Inflammatory macrophage treated with lipopolysaccharide for 4 hours (primary cell): ENCODE data around the gene CEP85L.

Experiments
- DNase-seq: peaks from one replicate; pipeline ENCODE4 v3.0.0-alpha.2; 2020

The CEP85L gene

GRCh38 chr6:118530942-118531341, 120.4 kb downstream of the CEP85L start:
- no peak for DNase-seq

GRCh38 chr6:118529756-118530155, 121.6 kb downstream of the CEP85L start:
- no peak for DNase-seq

DNA sequence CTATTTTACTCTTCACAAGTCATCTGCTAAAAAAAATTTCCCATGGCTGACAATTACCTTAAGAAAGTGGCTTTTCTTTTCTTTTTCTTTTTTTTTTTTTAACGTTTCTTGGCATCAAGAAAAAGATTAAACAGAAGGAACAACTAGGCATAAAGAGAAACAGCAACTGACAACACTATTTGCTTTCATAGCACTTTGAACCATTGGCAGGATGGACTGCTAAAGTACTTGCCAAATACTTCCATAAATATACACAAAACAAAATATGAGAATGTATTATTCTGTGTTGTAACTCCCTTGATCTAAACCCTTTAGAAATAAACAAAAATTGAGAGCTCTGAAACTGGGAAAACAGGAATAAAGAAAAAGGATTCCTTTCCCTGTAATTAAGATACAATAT, 123.3 kb downstream of the CEP85L start:
- DNase-seq, result no peak

DNA sequence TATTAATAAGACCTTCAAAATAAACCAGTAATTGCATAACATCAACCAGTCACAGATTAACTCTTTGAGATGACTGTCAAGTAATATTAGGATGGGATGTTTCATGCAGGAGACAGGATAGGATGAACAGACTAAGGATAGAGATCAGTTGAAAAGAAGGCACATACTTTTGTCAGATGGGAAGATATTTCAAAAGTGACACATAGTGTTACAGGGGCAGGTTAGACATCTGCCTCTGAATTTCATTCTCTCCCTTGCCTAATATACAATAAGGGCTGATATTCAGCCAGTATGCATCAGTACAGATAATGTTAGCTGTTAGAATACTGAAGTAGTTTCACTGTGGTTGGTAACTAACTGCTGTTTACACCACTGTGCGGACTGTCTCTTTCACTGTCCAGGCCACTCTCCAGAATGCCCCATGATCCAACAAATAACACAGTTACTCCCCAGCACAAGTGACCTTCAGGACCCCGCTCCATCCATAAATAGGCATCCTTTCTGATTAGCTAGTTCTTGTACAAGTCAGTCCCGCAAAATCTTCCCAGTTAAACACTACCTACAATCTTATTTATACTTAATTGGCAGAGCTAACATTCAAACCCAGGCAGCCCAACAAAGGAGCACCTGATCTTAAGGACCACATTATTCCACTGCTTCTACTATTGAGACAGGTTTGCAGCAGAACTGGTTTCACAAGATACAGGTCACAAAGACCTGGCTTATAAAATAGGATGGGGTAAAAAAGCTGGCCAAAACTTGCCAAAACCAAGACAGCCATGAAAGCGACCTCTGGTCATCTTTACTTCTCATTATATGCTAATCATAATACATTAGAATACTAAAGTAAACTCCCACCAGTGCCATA, 125.2 kb downstream of the CEP85L start:
- no peak for DNase-seq

- no peak for DNase-seq
Observed at GRCh38 chr6:118524686-118525085, 126.7 kb downstream of the CEP85L start.

- DNase-seq, result no peak
Observed at GRCh38 chr6:118523216-118523615, 128.2 kb downstream of the CEP85L start.

GRCh38 chr6:118522422-118522821, 129.0 kb downstream of the CEP85L start:
- DNase-seq, result no peak

- DNase-seq, result no peak
Observed at GRCh38 chr6:118514689-118515088, 136.7 kb downstream of the CEP85L start.

DNA sequence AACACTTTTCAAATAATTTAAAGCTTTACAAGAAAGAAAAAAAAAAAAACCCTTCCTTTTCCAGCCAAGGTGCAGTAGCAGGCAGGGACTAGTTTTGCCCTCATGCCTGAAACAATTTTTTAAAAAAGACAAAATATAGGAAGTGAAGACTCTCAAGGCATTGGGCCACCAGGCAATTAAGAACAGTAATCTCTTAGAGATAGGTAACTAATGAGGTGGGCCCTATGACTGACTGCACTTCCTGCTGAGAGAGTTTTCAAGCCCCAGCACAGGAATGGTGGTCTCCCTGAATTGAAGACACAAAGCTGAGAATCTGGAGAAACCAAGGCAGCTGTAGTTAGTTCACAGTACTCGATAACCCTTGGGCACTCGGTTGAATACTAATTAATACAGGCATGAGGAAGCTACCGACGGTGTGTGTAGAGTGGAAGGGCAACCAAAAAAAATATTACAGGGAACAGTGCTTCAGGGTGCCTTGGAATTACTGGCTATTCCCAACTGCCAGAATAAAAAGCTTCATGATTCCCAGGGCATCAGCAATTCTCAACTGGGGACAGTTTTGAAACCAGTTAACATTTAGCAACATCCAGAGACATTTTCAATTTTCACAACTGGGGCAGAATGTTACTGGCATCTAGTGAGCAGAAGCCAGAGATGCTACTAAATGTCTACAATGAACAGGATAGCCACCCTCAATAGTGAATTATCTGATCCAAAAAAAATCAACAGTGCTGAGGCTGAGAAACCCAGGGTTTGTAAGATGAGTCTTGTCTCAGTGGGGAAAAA, 139.3 kb downstream of the CEP85L start:
- DNase-seq, result no peak

DNA sequence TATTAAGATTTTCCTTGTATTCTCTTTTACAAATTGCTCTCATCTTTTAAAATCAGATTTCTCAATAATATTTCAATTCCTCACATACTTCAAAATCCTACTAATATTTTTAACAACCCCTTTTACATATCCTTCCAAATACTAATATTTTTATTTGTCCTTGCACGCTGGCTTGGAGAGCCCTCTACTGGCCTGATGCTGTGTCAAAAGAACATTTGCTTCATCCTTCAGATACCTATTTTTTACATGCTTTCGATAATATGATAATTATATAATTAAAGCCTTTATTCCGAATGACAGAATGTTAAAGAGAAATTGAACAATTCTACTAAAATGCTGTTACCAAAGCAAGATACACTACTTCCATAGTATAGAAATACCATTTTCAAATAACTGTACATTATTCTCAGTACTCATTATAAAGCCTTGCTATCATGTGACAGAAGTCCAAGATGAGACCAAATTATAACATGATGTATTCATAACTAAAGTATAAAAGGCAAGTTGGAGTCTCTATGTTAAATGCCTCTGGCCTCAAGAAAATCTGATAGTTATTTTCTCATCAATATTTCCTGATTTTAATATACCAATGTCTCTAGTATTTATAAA, 142.3 kb downstream of the CEP85L start:
- no peak for DNase-seq

GRCh38 chr6:118507636-118508035, 143.8 kb downstream of the CEP85L start:
- DNase-seq, result no peak

- DNase-seq, result no peak
Observed at GRCh38 chr6:118506071-118506638, 145.2 kb downstream of the CEP85L start.

DNA sequence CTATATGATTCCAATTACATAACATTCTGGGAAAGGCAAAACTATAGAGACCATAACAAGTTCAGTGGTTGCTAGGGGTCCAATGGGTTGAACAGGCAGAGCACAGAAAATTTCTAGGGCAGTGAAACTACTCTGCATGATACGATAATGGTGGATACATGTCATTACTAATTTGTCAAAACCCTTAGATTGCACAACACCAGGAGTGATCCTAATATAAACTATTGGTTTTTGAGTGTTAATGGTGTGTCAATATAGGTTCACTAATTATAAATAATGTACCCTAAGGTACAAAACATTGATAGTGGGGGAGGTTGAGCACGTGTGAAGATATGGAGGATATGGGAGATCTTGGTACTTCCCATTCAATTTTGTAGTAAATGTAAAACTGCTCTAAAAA, 145.7 kb downstream of the CEP85L start:
- no peak for DNase-seq

DNA sequence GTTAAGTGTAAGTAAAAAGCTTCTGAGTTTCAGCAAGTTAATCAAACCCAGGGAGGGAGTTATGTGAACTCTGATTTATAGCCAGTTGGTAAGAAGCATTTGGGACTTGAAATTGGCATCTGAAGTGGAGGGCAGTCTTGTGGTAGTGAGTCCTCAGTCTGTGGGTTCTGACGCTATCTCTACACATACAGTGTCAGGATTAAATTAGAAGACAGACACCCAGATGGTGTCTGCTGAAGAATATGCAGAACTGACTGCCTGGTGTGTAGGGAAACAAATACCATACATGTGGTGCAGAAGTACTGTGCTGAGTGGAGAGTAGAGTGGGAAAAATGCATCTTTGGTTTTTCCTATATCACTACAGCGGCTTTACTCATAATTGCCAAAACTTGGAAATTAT, 146.8 kb downstream of the CEP85L start:
- no peak for DNase-seq

DNA sequence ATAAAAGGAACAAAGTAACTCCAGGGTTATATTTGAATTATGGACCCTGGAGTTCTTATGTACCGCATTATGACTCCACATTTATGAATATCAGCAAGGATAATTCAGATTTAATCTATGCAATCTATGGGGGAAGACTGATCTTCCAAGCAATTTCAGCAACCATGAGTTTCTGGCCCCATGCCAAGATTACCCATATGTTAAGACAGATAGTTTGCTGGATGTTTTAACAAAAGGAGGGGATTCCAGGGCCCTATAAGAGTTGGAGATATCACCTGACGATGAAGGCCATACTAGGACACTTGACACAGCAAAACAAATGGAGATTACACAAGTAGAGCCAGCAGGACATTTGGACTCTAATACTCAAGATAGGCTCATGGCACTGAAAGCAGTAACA, 149.2 kb downstream of the CEP85L start:
- DNase-seq, result no peak

DNA sequence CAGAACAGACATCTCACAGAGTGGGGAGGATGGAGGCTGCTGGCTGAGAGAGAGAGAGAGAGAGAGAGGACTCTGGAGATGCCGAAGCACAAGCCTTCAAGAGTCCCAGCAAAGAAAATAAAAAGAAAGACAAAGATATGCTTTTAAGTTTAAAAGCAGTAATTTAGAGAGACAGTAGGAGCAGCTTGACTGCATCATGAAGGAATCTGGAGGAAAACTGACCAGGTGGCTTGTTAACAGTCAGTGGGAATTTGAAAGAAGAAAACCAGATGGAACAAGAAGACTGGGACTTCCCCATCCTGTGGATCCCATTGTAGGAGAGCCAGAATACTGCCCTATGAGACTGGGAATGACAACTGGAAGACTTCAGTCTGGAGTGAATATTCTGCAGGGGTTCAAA, 149.6 kb downstream of the CEP85L start:
- DNase-seq, result no peak

DNA sequence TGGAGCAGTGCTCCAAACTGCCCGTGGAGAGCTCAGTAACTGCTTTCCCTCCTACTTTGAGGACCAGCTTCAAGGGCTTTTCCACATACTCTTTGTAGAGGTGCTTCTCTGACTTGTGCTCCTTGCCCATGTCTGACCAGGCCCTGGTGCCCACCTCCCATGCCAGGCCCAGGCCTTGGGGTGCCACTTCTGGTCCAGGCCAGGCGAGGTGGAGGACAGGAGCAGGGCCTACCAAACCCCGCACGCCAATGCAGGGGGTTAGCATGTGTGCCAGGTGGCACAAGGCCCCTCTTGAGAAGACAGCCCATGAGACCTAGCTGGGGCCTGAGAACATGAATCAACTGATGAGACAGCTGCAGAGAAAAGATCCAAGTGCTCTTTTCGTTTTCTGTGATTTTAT, 150.3 kb downstream of the CEP85L start:
- DNase-seq, result no peak

GRCh38 chr6:118500130-118501015, 151.0 kb downstream of the CEP85L start:
- DNase-seq, result no peak

DNA sequence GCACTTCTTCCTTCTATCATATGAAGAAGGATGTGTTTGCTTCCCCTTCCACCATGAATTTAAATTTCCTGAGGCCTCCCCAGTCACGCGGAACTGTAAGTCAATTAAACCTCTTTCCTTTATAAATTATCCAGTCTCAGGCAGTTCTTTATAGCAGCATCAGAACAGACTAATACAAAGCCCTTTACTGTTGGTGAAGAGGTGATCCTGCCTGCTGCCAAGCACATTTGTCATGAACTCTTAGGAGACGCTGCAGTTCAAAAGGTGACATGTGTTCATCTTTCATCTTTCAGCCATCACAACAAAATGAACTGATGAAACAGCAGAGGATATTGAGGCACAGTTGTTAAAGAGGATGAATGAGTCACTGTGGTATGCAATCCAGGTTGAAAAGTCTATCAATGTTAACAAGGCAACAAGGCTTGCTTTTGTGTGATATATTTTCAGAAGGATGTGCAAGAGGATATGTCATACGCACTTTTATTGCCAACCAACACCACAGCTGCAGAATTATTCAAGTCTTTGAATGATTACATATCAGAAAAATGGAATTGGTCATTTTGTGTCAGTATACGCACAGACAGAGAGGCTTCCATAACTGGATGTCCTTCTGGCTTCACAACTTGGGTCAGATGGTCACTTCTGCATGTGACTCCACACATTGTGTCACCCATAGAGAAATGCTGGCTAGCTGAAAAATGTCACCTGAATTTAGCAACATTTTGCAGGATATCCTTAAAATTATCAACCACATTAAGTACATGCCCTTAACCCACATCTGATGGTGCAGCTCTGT, 155.7 kb downstream of the CEP85L start:
- DNase-seq, result no peak

DNA sequence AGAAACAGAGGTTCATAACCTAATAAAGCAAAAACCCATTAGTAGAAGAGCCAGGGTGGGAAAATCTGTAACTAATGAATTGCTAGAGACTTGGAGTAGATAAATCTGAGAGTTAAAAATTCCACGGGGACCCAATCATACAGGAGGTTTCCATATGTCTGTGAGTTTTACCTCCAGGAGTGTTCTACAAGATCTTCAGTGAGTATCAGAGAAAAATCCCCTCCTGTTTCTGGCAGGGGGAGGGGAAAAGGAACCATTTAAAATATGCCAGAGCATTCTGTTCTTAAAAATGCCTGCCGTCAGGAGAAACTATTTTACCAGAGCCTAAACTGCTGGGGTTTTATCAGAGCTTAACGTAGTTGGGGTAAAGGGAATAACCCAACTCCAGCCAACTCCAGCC, 157.3 kb downstream of the CEP85L start:
- DNase-seq, result no peak

DNA sequence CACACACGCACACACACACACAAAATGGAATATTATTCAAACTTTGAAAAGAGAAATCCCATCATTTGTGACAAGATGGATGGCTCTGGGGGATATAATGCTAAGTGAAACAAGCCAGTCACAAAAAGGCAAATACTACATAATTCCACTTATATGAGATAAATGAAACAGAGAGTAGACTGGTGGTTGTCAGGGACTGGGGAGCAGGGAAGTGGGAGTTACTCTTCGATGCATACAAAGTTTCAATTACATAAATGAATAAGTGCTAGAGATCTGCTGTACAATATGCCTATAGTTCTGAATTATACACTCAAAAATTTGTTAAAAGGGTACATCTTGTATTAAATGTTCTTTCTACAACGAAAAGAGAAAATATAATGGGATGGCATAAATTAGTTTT, 161.4 kb downstream of the CEP85L start:
- no peak for DNase-seq

- no peak for DNase-seq
Observed at GRCh38 chr6:118488631-118489030, 162.8 kb downstream of the CEP85L start.
